CD4-positive, CD25-positive, alpha-beta regulatory T cell (primary cell): ENCODE measurements around the gene ARFGEF3. TPM values are rescaled to one million over a fixed set of nuclear protein-coding genes. Genes with fewer than 3 reads are reported as not detected.

ENCODE experiments used
- ATAC-seq, 2 donors: fragments of 150-1000 bp; cut with Tn5 transposase; one replicate each; pipeline ENCODE4 v1.10.0; 2021; ENCODE audit warnings: low read depth in 2 of 2, moderate number of reproducible peaks in 2 of 2, moderate library complexity in 1 of 2
- DNase-seq, 3 donors: peaks; one replicate each; pipeline versions ENCODE4 v3.0.0 to v3.0.0-alpha.2; 2012 to 2022; ENCODE audit warnings: mixed read lengths in 1 of 3
- H3K27ac ChIP-seq: one replicate; pipeline ENCODE4 v1.7.0; 2013; ENCODE audit warnings: mild to moderate bottlenecking, low read length; ENCODE audit not compliant: insufficient read depth, poor library complexity, severe bottlenecking
- H3K27me3 ChIP-seq: one replicate; pipeline ENCODE4 v1.7.0; 2013; ENCODE audit warnings: low read length; ENCODE audit not compliant: control insufficient read depth, insufficient read depth
- H3K36me3 ChIP-seq: one replicate; pipeline ENCODE4 v1.7.0; 2013; ENCODE audit warnings: mild to moderate bottlenecking, low read length, moderate library complexity; ENCODE audit not compliant: control insufficient read depth, insufficient read depth
- H3K4me1 ChIP-seq: 2 replicates; pipeline ENCODE4 v1.7.0; 2013; ENCODE audit warnings: mild to moderate bottlenecking, low read length; ENCODE audit not compliant: insufficient read depth, control insufficient read depth, poor library complexity, severe bottlenecking
- H3K4me3 ChIP-seq: one replicate; pipeline ENCODE4 v1.7.0; 2013; ENCODE audit warnings: low read depth, mild to moderate bottlenecking, low read length, moderate library complexity
- H3K9me3 ChIP-seq, 2 experiments: 1 replicate in 1 of 2; 2 replicates in 1 of 2; pipeline ENCODE4 v1.7.0; 2013; ENCODE audit warnings: low read length in 2 of 2, mild to moderate bottlenecking in 1 of 2, moderate library complexity in 1 of 2; ENCODE audit not compliant: control insufficient read depth in 2 of 2
- H3K27ac Mint-ChIP-seq, 3 donors: one replicate each; pipeline ENCODE4 v1.8.0; 2020 to 2022; ENCODE audit warnings: mild to moderate bottlenecking in 3 of 3, mixed read lengths in 3 of 3, moderate library complexity in 2 of 3
- H3K27me3 Mint-ChIP-seq: one replicate; pipeline ENCODE4 v1.8.0; 2022; ENCODE audit warnings: mild to moderate bottlenecking, mixed read lengths
- H3K36me3 Mint-ChIP-seq: one replicate; pipeline ENCODE4 v1.8.0; 2020; ENCODE audit warnings: mixed read lengths
- H3K4me1 Mint-ChIP-seq, 4 donors: one replicate each; pipeline ENCODE4 v1.8.0; 2020 to 2022; ENCODE audit warnings: mixed read lengths in 4 of 4, mild to moderate bottlenecking in 1 of 4
- H3K4me3 Mint-ChIP-seq, 4 donors: one replicate each; pipeline ENCODE4 v1.8.0; 2020 to 2022; ENCODE audit warnings: mild to moderate bottlenecking in 4 of 4, mixed read lengths in 4 of 4, moderate library complexity in 3 of 4
- H3K9me3 Mint-ChIP-seq, 7 donors: one replicate each; pipeline ENCODE4 v1.8.0; 2020 to 2022; ENCODE audit warnings: mixed read lengths in 7 of 7, mild to moderate bottlenecking in 3 of 7, moderate library complexity in 2 of 7
- polyA plus RNA-seq, 4 donors: library from polyadenylated mRNA; unstranded; fragments of 300-500 nt; fragmentation: Illumina TruSeq; gene quantifications; one replicate each; pipeline ENCODE4 v1.2.3, GENCODE V29; 2021
- total RNA-seq: library from RNA; stranded (reverse); gene quantifications from one replicate; pipeline ENCODE4 v1.2.3, GENCODE V29; 2022

The ARFGEF3 gene
- total and polyA plus RNA-seq, 5 donors from 2014 or later = not detected

- no peak overlapping the region for H3K27ac ChIP-seq
- no peak overlapping the region for H3K4me3 ChIP-seq
- no peaks in the 10 kb centered on the region for H3K9me3 ChIP-seq
- DNase-seq (no peak), ATAC-seq (no peak)
- H3K27me3 ChIP-seq = no peaks in the 10 kb centered on the region
- H3K36me3 Mint-ChIP-seq = no peaks in the 10 kb centered on the region
- no peaks in the 10 kb centered on the region for H3K27me3 Mint-ChIP-seq
- H3K36me3 ChIP-seq = no peaks in the 10 kb centered on the region
- H3K4me1 ChIP-seq = no peaks in the 10 kb centered on the region
- H3K27ac Mint-ChIP-seq = no peak overlapping the region
- no peaks in the 10 kb centered on the region for H3K9me3 Mint-ChIP-seq
- no peak overlapping the region for H3K4me3 Mint-ChIP-seq
- H3K4me1 Mint-ChIP-seq = no peaks in the 10 kb centered on the region
These were observed 85.1 kb downstream of the ARFGEF3 start for GRCh38 chr6:138246650-138247440.

- no peaks in the 10 kb centered on the region for H3K36me3 Mint-ChIP-seq
- ATAC-seq = no peak
- H3K27ac Mint-ChIP-seq = peak overlapping the region in 1 of 3 donors; percentile 18
- H3K4me1 Mint-ChIP-seq = no peaks in the 10 kb centered on the region
- Histone ChIP-seq H3K27me3 (no peaks in the 10 kb centered on the region), H3K4me1 (no peaks in the 10 kb centered on the region), H3K36me3 (no peaks in the 10 kb centered on the region), H3K4me3 (no peak overlapping the region), H3K27ac (no peak overlapping the region), H3K9me3 (no peaks in the 10 kb centered on the region)
- H3K4me3 Mint-ChIP-seq = no peak overlapping the region
- DNase-seq = no peak
- H3K9me3 Mint-ChIP-seq = no peaks in the 10 kb centered on the region
- no peaks in the 10 kb centered on the region for H3K27me3 Mint-ChIP-seq
These were observed 86.3 kb downstream of the ARFGEF3 start for GRCh38 chr6:138248011-138248410.

- no peak for DNase-seq
- Mint-ChIP-seq H3K4me3 (no peak overlapping the region), H3K4me1 (no peaks in the 10 kb centered on the region)
These were observed 87.1 kb downstream of the ARFGEF3 start for GRCh38 chr6:138248878-138249277.

GRCh38 chr6:138250053-138250452, 88.3 kb downstream of the ARFGEF3 start:
- Histone ChIP-seq H3K4me3 (no peak overlapping the region), H3K4me1 (no peaks in the 10 kb centered on the region), H3K9me3 (no peaks in the 10 kb centered on the region), H3K27me3 (no peaks in the 10 kb centered on the region), H3K27ac (no peak overlapping the region), H3K36me3 (no peaks in the 10 kb centered on the region)
- Mint-ChIP-seq H3K36me3 (no peaks in the 10 kb centered on the region), H3K4me3 (no peak overlapping the region), H3K27ac (no peak overlapping the region), H3K4me1 (no peaks in the 10 kb centered on the region), H3K27me3 (no peaks in the 10 kb centered on the region), H3K9me3 (peaks cover 0 to 2% (median 0%) of the 10 kb centered on the region in 7 donors)
- DNase-seq (no peak), ATAC-seq (no peak)

More at GRCh38 chr6:138248878-138249277, 87.1 kb downstream of the ARFGEF3 start:
- H3K9me3 Mint-ChIP-seq = peaks cover 0 to 2% (median 0%) of the 10 kb centered on the region in 7 donors
- no peaks in the 10 kb centered on the region for H3K36me3 Mint-ChIP-seq
- no peak overlapping the region for H3K27ac Mint-ChIP-seq
- ATAC-seq = no peak
- H3K27ac ChIP-seq = no peak overlapping the region
- H3K4me1 ChIP-seq = no peaks in the 10 kb centered on the region
- no peaks in the 10 kb centered on the region for H3K36me3 ChIP-seq
- no peaks in the 10 kb centered on the region for H3K27me3 ChIP-seq
- no peak overlapping the region for H3K4me3 ChIP-seq
- no peaks in the 10 kb centered on the region for H3K27me3 Mint-ChIP-seq
- no peaks in the 10 kb centered on the region for H3K9me3 ChIP-seq

- H3K36me3 ChIP-seq = no peaks in the 10 kb centered on the region
- no peak overlapping the region for H3K4me3 Mint-ChIP-seq
- H3K9me3 Mint-ChIP-seq = peaks cover 0 to 2% (median 0%) of the 10 kb centered on the region in 7 donors
- no peak overlapping the region for H3K27ac Mint-ChIP-seq
- H3K27ac ChIP-seq = no peak overlapping the region
- H3K4me1 Mint-ChIP-seq = no peaks in the 10 kb centered on the region
- no peak for DNase-seq
- no peaks in the 10 kb centered on the region for H3K9me3 ChIP-seq
- no peaks in the 10 kb centered on the region for H3K4me1 ChIP-seq
- H3K36me3 Mint-ChIP-seq = no peaks in the 10 kb centered on the region
- no peak overlapping the region for H3K4me3 ChIP-seq
- H3K27me3 ChIP-seq = no peaks in the 10 kb centered on the region
- no peaks in the 10 kb centered on the region for H3K27me3 Mint-ChIP-seq
- no peak for ATAC-seq
These were observed 88.9 kb downstream of the ARFGEF3 start for GRCh38 chr6:138250513-138251247.

- Histone ChIP-seq H3K4me1 (no peaks in the 10 kb centered on the region), H3K36me3 (no peaks in the 10 kb centered on the region), H3K4me3 (no peak overlapping the region), H3K9me3 (no peaks in the 10 kb centered on the region), H3K27ac (no peak overlapping the region), H3K27me3 (no peaks in the 10 kb centered on the region)
- Mint-ChIP-seq H3K27me3 (peaks cover 9% of the 10 kb centered on the region), H3K4me3 (no peak overlapping the region), H3K36me3 (no peaks in the 10 kb centered on the region), H3K27ac (no peak overlapping the region), H3K4me1 (no peaks in the 10 kb centered on the region), H3K9me3 (peaks cover 0 to 2% (median 0%) of the 10 kb centered on the region in 7 donors)
- no peak for DNase-seq
- ATAC-seq = no peak
These were observed 92.0 kb downstream of the ARFGEF3 start for GRCh38 chr6:138253731-138254130.

GRCh38 chr6:138255443-138255842, 93.7 kb downstream of the ARFGEF3 start:
- Histone ChIP-seq H3K4me1 (no peaks in the 10 kb centered on the region), H3K9me3 (no peaks in the 10 kb centered on the region), H3K27ac (no peak overlapping the region), H3K4me3 (no peak overlapping the region), H3K36me3 (no peaks in the 10 kb centered on the region), H3K27me3 (no peaks in the 10 kb centered on the region)
- Mint-ChIP-seq H3K9me3 (peaks cover 0 to 2% (median 0%) of the 10 kb centered on the region in 7 donors), H3K27ac (no peak overlapping the region), H3K4me1 (no peaks in the 10 kb centered on the region), H3K4me3 (no peak overlapping the region), H3K36me3 (no peaks in the 10 kb centered on the region), H3K27me3 (peaks cover 9% of the 10 kb centered on the region)
- no peak for ATAC-seq
- no peak for DNase-seq
